ENCODE data around the gene UQCC2.

GRCh38 chr6:33705955-33706725, 5.4 kb downstream of the UQCC2 start:
- TF ChIP-seq CTCF (conservative IDR thresholded peaks at IDR 0.05): no peak
- no peak for TF ChIP-seq EZH2 (IDR thresholded peaks at IDR 0.05; ENCODE audit: low read depth)

Data from PC-9 (cell line).